ENCODE measurements around the gene TNKS1BP1.
"Not testable (repeated sequence)": the region's sequence is repeated elsewhere in the genome, so short reads cannot be mapped to it uniquely, and the experiment has no call there.

TNKS1BP1 gene

GRCh38 chr11:57353852-57354251 is 29.1 kb upstream of the TNKS1BP1 start:
- DNase-seq, result no peak

GRCh38 chr11:57353446-57353845 is 28.7 kb upstream of the TNKS1BP1 start:
- no peak for DNase-seq

DNA sequence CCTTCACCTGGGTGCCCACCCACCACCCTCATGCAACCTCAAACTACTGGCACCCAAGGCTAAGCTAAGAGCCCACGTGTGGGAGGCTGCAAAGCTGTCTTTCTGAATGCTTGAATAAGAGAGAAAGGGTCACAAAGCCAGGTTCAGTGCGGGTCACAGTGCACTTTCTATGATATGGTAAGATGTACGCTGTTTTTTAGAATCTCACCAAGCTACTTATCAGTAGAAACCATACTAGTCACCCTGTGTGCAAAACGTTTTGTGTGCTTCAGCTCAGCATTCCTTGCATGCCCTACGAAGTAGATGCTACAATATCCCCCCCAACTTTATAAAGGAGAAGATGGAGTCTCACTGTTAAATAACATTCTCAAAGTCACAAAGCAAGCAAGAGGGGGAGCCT is 28.3 kb upstream of the TNKS1BP1 start:
- DNase-seq, result no peak

DNA sequence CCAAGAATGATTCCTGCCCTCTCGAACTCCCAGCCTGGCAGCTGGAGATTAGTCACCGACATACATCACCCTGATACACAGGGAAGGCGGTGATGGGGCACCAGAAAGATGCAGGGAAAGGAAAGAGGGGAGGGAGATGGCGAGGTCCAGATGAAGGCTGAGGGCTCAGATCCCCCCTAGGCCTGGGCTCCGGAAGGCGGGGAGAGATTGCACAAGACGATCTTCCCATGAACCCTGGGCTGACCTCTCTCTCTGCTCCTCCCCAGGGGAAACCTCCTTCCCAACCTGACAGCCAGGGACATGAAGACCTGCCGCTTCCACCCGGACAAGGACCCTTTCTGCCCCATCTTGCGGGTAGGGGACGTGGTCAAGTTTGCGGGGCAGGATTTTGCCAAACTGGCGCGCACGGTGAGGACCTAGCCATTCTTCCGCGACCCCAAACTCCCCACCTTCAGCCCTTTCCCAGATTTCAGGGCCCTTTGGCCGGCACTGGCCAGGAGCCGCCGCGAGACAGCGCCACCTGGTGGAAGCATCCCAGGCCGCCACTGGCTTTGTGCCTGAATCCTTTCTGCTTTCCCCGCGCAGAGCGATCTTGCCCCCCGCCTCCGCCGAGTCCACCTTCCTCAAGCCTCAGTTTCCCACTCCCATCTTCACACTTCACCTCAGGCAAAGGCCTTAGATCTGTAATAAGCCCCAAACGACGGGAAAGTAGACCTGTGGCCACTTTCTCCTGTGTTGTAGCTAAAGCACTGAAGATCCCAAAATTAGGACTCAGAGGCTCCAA is 24.9 kb upstream of the TNKS1BP1 start:
- peak; percentile 85 for DNase-seq

DNA sequence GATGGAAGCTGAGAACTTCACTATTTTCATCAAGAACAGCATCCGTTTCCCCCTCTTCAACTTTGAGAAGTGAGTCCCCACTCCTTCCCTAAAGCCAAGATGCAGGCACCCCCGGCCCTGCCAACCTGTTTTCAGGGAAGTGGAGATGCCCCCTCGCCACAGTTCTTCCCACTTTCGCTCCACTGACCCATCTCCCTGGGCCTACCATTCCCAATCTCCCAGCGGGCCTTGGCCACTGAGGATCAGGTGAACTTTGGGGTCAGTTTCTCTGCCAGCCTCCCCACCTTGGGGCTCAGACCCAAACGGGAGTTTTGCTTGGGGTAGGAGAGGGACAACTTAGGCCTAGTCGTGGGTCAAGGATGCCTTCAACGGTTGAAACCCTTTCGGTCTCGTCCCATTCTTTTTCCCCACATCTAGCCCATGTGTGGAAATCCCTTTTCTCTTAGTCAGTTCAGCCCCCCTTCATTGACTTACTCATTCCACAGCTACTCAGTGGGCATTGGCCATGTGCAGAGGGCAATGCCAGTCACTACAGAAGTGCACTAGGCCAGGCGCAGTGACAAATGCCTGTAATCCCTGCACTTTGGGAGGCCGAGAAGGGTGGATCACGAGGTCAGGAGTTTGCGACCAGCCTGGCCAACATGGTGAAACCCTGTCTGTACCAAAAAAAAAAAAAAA is 24.0 kb upstream of the TNKS1BP1 start:
- DNase-seq, result no peak

GRCh38 chr11:57348052-57348451 is 23.3 kb upstream of the TNKS1BP1 start:
- DNase-seq, result no peak

DNA sequence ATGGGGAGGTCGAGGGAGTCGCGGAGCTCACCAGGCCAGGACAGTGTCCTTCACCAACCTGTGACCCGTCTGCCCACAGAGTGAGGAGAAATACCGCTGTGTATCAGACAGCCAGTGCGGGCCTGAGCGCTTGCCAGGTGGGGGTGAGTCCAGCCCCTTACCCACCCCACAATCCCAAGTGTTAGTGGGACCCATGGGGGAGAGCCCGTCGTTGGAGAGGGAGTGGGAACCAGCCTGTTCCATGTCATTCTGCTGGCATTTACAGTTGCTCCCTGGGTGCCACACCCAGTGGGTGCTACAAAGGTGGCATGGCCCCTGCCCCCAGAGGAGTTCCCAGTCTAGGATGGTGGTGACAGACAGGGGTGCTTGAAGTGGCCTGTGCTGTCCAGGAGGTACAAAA is 22.6 kb upstream of the TNKS1BP1 start:
- DNase-seq, result no peak

- peak; percentile 86 for DNase-seq
Measured at GRCh38 chr11:57345555-57346211, 20.9 kb upstream of the TNKS1BP1 start.

DNA sequence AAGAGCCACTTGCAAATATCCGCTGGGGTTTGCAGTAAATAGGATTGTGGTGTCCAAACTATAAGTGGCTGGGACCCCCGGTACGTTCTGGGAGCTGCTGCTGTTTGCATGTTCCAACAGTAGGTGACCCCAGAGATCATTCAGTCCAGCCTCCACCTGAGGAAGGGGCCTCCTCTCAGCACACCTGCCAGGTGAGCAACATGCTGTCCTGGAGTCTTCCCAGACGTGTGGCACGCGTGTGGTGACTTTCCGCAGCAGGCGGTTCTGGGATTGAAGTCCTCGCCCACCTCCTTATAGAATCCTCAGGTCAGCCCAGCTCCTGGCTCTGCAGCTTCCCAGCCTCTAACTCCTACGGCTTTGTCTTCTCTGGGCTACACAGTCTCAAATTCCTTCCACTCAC is 20.1 kb upstream of the TNKS1BP1 start:
- no peak for DNase-seq

- DNase-seq, result no peak
Measured at GRCh38 chr11:57343825-57344224, 19.1 kb upstream of the TNKS1BP1 start.

GRCh38 chr11:57342702-57343101 is 17.9 kb upstream of the TNKS1BP1 start:
- DNase-seq, result no peak

DNA sequence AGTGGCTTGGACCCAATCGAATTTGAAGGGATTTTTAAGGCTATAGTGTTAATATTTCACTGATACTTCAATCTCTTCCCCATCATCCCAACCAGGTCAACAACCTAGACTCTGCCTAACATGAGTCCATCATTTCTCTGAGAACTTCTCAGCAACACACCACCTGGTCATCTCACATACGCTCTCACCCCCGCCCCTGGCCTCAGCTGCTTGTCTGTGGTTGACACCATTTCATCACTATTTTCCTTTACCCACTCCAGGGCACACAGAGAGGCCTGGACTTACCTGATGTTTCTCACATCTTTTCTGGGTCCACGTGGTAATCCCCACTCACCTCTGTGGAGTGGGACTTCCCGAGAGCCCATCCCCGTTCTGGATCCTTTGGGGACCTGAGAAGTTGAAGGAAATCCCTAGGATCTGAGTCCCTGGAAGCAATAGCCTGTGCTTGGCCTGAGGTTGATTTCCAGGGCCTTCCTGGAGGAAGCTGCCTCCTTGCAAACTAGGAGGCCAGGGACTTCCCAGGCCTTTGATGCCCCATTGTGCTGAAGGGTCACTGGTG is 16.6 kb upstream of the TNKS1BP1 start:
- no peak for DNase-seq

DNA sequence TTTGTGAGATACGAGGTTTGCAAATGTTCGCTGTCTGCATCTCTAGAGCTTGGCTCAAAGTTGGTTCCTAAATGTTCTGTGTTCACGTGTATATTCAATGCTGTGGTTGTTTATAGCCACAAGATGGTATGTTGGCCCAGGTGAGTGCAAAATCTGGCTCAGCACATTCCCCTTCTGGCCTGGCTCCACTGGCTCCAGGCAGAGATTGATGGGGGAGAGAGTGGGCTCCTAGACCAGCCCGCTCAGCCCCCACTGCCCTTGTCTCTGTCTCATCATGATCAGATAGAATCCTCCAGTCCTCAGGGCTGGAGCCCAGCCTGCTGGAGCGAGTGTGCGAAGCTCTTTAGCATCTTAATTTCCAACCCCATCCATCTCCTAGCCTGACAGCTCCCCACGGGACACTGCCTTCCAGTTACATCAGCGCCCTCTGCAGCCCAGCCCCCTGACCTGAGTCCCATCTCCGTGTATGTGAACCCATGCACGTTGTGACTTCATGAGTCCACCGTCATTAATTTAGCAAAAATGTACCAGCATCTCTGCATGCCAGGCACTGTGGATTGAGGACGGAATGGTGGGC is 15.4 kb upstream of the TNKS1BP1 start:
- no peak for DNase-seq

GRCh38 chr11:57339328-57339727 is 14.6 kb upstream of the TNKS1BP1 start:
- DNase-seq, result no peak

DNA sequence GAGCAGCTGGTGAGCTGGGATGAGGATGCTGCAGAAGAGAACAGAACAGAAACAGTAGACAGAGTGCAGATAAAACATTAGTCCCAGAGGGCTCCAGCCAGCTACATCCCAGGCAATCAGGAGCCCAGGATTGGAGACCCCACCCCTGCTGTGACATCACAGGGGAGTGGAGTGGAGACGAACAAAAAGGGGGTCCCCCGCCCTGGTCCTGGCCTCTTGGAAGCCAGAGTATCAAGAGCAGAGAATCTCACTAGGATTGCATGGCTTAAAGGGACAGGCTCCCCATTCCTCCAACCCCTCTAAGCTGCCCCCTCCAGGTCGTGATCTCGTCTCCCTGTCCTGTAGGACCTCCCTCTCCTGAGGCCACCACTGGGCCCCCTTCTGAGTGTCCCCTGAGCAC is 13.4 kb upstream of the TNKS1BP1 start, which contains the start of gene P2RX3:
TSS of gene P2RX3 (plus strand) at position 211 of the 400 bp plus-strand sequence. CDS start 199 bp downstream, outside the sequence.
- DNase-seq, result no peak

GRCh38 chr11:57336856-57337255 is 12.1 kb upstream of the TNKS1BP1 start:
- DNase-seq, result not testable (repeated sequence)

- DNase-seq, result no peak
Measured at GRCh38 chr11:57336111-57336666, 11.4 kb upstream of the TNKS1BP1 start.

- DNase-seq, result peak; percentile 93
Measured at GRCh38 chr11:57335343-57336110, 10.8 kb upstream of the TNKS1BP1 start, which contains the start of gene SSRP1. Gene SSRP1 (minus strand): TSS chr11:57335892. CDS start chr11:57335121, 771 bp downstream.

DNA sequence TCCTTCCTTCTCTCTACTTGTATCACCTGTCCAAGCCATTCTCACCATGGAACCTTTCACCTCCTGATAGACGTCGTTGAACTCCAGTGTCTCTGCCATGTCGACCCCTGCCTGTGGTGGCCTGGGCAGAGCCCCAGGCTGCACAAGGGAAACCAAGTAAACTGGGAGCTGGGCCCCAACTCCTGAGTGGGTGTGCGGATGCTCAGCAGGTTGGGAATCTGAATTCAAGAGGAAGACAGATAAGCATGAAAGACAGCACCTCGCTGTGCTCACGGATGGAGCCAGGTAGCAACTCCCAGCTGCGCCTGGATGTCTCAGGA is 10.2 kb upstream of the TNKS1BP1 start:
- no peak for DNase-seq

DNA sequence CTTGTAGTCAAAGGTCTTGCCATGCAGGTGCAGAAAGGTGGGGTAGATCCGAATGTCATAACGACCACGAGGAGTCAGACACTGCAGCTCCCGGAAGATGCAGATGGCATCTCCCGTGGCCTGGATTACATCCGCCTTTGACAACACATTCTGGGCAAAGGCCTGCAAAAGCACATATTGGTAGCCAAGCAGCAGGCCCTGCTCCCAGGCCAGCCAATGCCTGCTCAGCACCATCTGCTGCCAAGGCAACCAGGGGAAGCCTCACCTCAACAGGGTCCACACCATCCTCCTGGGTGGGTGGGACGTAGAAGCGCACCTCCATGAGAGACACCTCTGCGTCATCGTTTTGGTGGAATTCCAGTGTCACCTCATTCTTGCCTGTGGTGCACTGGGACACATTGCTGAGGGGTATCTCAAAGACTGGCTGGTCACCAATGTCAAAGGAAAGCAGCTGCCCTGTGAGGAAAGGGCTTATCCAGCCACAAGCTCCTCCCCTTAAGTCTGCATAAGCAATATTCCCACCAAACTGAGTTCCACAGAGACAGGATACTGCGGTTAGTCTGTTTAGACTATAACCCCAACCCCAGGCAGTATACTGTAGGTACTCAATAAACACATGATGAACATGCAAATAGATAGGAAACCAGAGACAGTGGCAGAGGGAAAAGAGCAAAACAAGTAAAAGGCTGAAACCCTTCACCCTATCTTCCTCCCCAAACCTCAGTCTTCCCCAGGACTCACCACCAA is 8.1 kb upstream of the TNKS1BP1 start:
- no peak for DNase-seq

GRCh38 chr11:57331720-57332119 is 7.0 kb upstream of the TNKS1BP1 start:
- DNase-seq, result no peak

All from activated CD8-positive, alpha-beta memory T cell treated with anti-CD3 and anti-CD28 coated beads for 24 hours (primary cell).